GM19025 (cell line): ENCODE data around the gene GTF3A.

Experiments used
- ATAC-seq: cut with Tn5 transposase; IDR thresholded peaks from one replicate; pipeline ENCODE4 v1.9.1; 2021; ENCODE audit warnings: mild to moderate bottlenecking, low read depth, moderate library complexity; ENCODE audit not compliant: unreplicated experiment

Gene GTF3A

GRCh38 chr13:27446986-27447583 is 22.7 kb downstream of the GTF3A start:
- ATAC-seq = peak; percentile 17

- ATAC-seq = no peak
These were observed 23.9 kb downstream of the GTF3A start for GRCh38 chr13:27448308-27448707.

GRCh38 chr13:27449081-27449603 is 24.7 kb downstream of the GTF3A start:
- ATAC-seq = no peak

GRCh38 chr13:27449936-27450828 is 25.8 kb downstream of the GTF3A start, which contains the start of gene MTIF3:
TSS of gene MTIF3 (minus strand) at chr13:27450564. CDS start at chr13:27440448, 10,116 bp downstream.
- ATAC-seq = peak; percentile 80

- ATAC-seq = no peak
These were observed 26.6 kb downstream of the GTF3A start for GRCh38 chr13:27450921-27451471.

GRCh38 chr13:27455331-27455855 is 31.0 kb downstream of the GTF3A start:
- ATAC-seq = no peak

- no peak for ATAC-seq
These were observed 37.6 kb downstream of the GTF3A start for GRCh38 chr13:27461940-27462584.

- ATAC-seq = no peak
These were observed 39.1 kb downstream of the GTF3A start for GRCh38 chr13:27463500-27463899.

- ATAC-seq = no peak
These were observed 41.2 kb downstream of the GTF3A start for GRCh38 chr13:27465611-27466010.

GRCh38 chr13:27466513-27466912 is 42.1 kb downstream of the GTF3A start:
- ATAC-seq = no peak

GRCh38 chr13:27470075-27470820 is 45.8 kb downstream of the GTF3A start:
- ATAC-seq = no peak

GRCh38 chr13:27472441-27472840 is 48.0 kb downstream of the GTF3A start:
- no peak for ATAC-seq

GRCh38 chr13:27472941-27473340 is 48.5 kb downstream of the GTF3A start:
- no peak for ATAC-seq

GRCh38 chr13:27474751-27475268 is 50.4 kb downstream of the GTF3A start:
- ATAC-seq = no peak

- ATAC-seq = peak; percentile 64
These were observed 52.7 kb downstream of the GTF3A start for GRCh38 chr13:27476943-27477703.

GRCh38 chr13:27481766-27482165 is 57.3 kb downstream of the GTF3A start:
- ATAC-seq = no peak

GRCh38 chr13:27482983-27483382 is 58.6 kb downstream of the GTF3A start:
- ATAC-seq = peak; percentile 90

GRCh38 chr13:27483421-27483820 is 59.0 kb downstream of the GTF3A start:
- ATAC-seq = no peak
